Measurements from ENCODE around the gene CLDN25.
"Not testable (repeated sequence)": the region's sequence is repeated elsewhere in the genome, so short reads cannot be mapped to it uniquely, and the experiment has no call there.

The CLDN25 gene

GRCh38 chr11:113779496-113779895, at the start of gene CLDN25:
Gene CLDN25 (plus strand): TSS chr11:113779796. CDS start chr11:113779796, 0 bp downstream.
- Mint-ChIP-seq H3K27ac (no peak within 1 kb of the TSS), H3K9me3 (no peaks in the 10 kb centered on the region), H3K27me3 (peaks cover 10% of the 10 kb centered on the region), H3K4me3 (no peak within 1 kb of the TSS), H3K4me1 (ENCODE audit: low read depth) (no peaks in the 10 kb centered on the region), H3K36me3 (ENCODE audit: low read depth) (no peaks in the 10 kb centered on the region)

- Mint-ChIP-seq H3K9me3 (no peaks in the 10 kb centered on the region), H3K27ac (no peak overlapping the region), H3K27me3 (no peaks in the 10 kb centered on the region), H3K4me3 (no peak overlapping the region), H3K4me1 (ENCODE audit: low read depth) (peaks cover under 1% of the 10 kb centered on the region), H3K36me3 (ENCODE audit: low read depth) (peaks cover 30% of the 10 kb centered on the region)
These were observed 48.5 kb upstream of the CLDN25 start for GRCh38 chr11:113730887-113731726.

GRCh38 chr11:113732092-113732491, 47.5 kb upstream of the CLDN25 start:
- peaks cover 6% of the 10 kb centered on the region for H3K4me1 Mint-ChIP-seq (ENCODE audit: low read depth)
- no peaks in the 10 kb centered on the region for H3K9me3 Mint-ChIP-seq
- H3K27ac Mint-ChIP-seq, result no peak overlapping the region
- H3K4me3 Mint-ChIP-seq, result no peak overlapping the region
- H3K36me3 Mint-ChIP-seq (ENCODE audit: low read depth), result peaks cover 40% of the 10 kb centered on the region
- H3K27me3 Mint-ChIP-seq, result no peaks in the 10 kb centered on the region

GRCh38 chr11:113736323-113736722, 43.3 kb upstream of the CLDN25 start:
- Mint-ChIP-seq H3K27me3 (no peaks in the 10 kb centered on the region), H3K4me3 (no peak overlapping the region), H3K9me3 (no peaks in the 10 kb centered on the region), H3K27ac (no peak overlapping the region), H3K4me1 (ENCODE audit: low read depth) (peaks cover 6% of the 10 kb centered on the region), H3K36me3 (ENCODE audit: low read depth) (peaks cover 72% of the 10 kb centered on the region)

- H3K27ac Mint-ChIP-seq, result no peak overlapping the region
- peaks cover 40% of the 10 kb centered on the region for H3K36me3 Mint-ChIP-seq (ENCODE audit: low read depth)
- H3K27me3 Mint-ChIP-seq, result no peaks in the 10 kb centered on the region
- no peaks in the 10 kb centered on the region for H3K9me3 Mint-ChIP-seq
- no peaks in the 10 kb centered on the region for H3K4me1 Mint-ChIP-seq (ENCODE audit: low read depth)
- H3K4me3 Mint-ChIP-seq, result no peak overlapping the region
These were observed 26.7 kb upstream of the CLDN25 start for GRCh38 chr11:113752932-113753331.

- peaks cover 60% of the 10 kb centered on the region for H3K36me3 Mint-ChIP-seq (ENCODE audit: low read depth)
- no peak overlapping the region for H3K27ac Mint-ChIP-seq
- peaks cover 13% of the 10 kb centered on the region for H3K4me1 Mint-ChIP-seq (ENCODE audit: low read depth)
- H3K27me3 Mint-ChIP-seq, result no peaks in the 10 kb centered on the region
- H3K9me3 Mint-ChIP-seq, result no peaks in the 10 kb centered on the region
- H3K4me3 Mint-ChIP-seq, result no peak overlapping the region
These were observed 19.4 kb upstream of the CLDN25 start for GRCh38 chr11:113760241-113760640.

GRCh38 chr11:113763040-113763439, 16.6 kb upstream of the CLDN25 start:
- H3K4me3 Mint-ChIP-seq, H3K27me3 Mint-ChIP-seq, H3K27ac Mint-ChIP-seq, H3K9me3 Mint-ChIP-seq: not testable (repeated sequence)
- peaks cover 13% of the 10 kb centered on the region for H3K4me1 Mint-ChIP-seq (ENCODE audit: low read depth)
- H3K36me3 Mint-ChIP-seq (ENCODE audit: low read depth), result peaks cover 53% of the 10 kb centered on the region

GRCh38 chr11:113764527-113765219, 14.9 kb upstream of the CLDN25 start:
- no peaks in the 10 kb centered on the region for H3K27me3 Mint-ChIP-seq
- H3K4me3 Mint-ChIP-seq, result no peak overlapping the region
- H3K27ac Mint-ChIP-seq, result no peak overlapping the region
- peaks cover 58% of the 10 kb centered on the region for H3K36me3 Mint-ChIP-seq (ENCODE audit: low read depth)
- H3K9me3 Mint-ChIP-seq, result no peaks in the 10 kb centered on the region
- peaks cover 19% of the 10 kb centered on the region for H3K4me1 Mint-ChIP-seq (ENCODE audit: low read depth)

- Mint-ChIP-seq H3K4me1 (ENCODE audit: low read depth) (peaks cover 24% of the 10 kb centered on the region), H3K27ac (peak overlapping the region; percentile 65), H3K9me3 (no peaks in the 10 kb centered on the region), H3K36me3 (ENCODE audit: low read depth) (peaks cover 40% of the 10 kb centered on the region), H3K27me3 (no peaks in the 10 kb centered on the region), H3K4me3 (peak overlapping the region; percentile 93)
These were observed 7.6 kb upstream of the CLDN25 start for GRCh38 chr11:113771964-113772363.

- H3K27me3 Mint-ChIP-seq, result no peaks in the 10 kb centered on the region
- H3K27ac Mint-ChIP-seq, result peak overlapping the region; percentile 95
- peaks cover 24% of the 10 kb centered on the region for H3K4me1 Mint-ChIP-seq (ENCODE audit: low read depth)
- peaks cover 29% of the 10 kb centered on the region for H3K36me3 Mint-ChIP-seq (ENCODE audit: low read depth)
- no peaks in the 10 kb centered on the region for H3K9me3 Mint-ChIP-seq
- peak overlapping the region; percentile 93 for H3K4me3 Mint-ChIP-seq
These were observed 6.5 kb upstream of the CLDN25 start for GRCh38 chr11:113773092-113773415.

GRCh38 chr11:113773416-113774173, 6.0 kb upstream of the CLDN25 start, which contains the start of gene ZW10:
Gene ZW10 (minus strand): TSS chr11:113773692. CDS start chr11:113773666, 26 bp downstream.
- Mint-ChIP-seq H3K36me3 (ENCODE audit: low read depth) (peaks cover 24% of the 10 kb centered on the region), H3K27ac (peak within 1 kb of the TSS; percentile 95), H3K4me3 (peak within 1 kb of the TSS; percentile 93), H3K9me3 (no peaks in the 10 kb centered on the region), H3K4me1 (ENCODE audit: low read depth) (peaks cover 23% of the 10 kb centered on the region), H3K27me3 (no peaks in the 10 kb centered on the region)

GRCh38 chr11:113774174-113774503, 5.5 kb upstream of the CLDN25 start:
- Mint-ChIP-seq H3K4me3 (peak overlapping the region; percentile 93), H3K36me3 (ENCODE audit: low read depth) (peaks cover 18% of the 10 kb centered on the region), H3K9me3 (no peaks in the 10 kb centered on the region), H3K27me3 (no peaks in the 10 kb centered on the region), H3K27ac (peak overlapping the region; percentile 95), H3K4me1 (ENCODE audit: low read depth) (peaks cover 18% of the 10 kb centered on the region)

GRCh38 chr11:113778111-113778910, 1.3 kb upstream of the CLDN25 start:
- H3K27me3 Mint-ChIP-seq, result peaks cover 6% of the 10 kb centered on the region
- no peaks in the 10 kb centered on the region for H3K4me1 Mint-ChIP-seq (ENCODE audit: low read depth)
- H3K9me3 Mint-ChIP-seq, result no peaks in the 10 kb centered on the region
- H3K27ac Mint-ChIP-seq, result no peak overlapping the region
- H3K36me3 Mint-ChIP-seq (ENCODE audit: low read depth), result no peaks in the 10 kb centered on the region
- H3K4me3 Mint-ChIP-seq, result no peak overlapping the region

- H3K27me3 Mint-ChIP-seq, result peaks cover 16% of the 10 kb centered on the region
- no peaks in the 10 kb centered on the region for H3K4me1 Mint-ChIP-seq (ENCODE audit: low read depth)
- H3K36me3 Mint-ChIP-seq (ENCODE audit: low read depth), result no peaks in the 10 kb centered on the region
- H3K9me3 Mint-ChIP-seq, result no peaks in the 10 kb centered on the region
- H3K4me3 Mint-ChIP-seq, result no peak overlapping the region
- H3K27ac Mint-ChIP-seq, result no peak overlapping the region
These were observed 2.1 kb downstream of the CLDN25 start for GRCh38 chr11:113781682-113782081.
